H9 (cell line): ENCODE measurements around the gene RBM12. TPM values are rescaled to one million over a fixed set of nuclear protein-coding genes. Genes with fewer than 3 reads are reported as not detected.

Experiments
- DNase-seq: peaks from one replicate; pipeline ENCODE4 v3.0.0-alpha.2; 2017
- H2AFZ ChIP-seq: one replicate; pipeline ENCODE4 v1.6.1; 2013; ENCODE audit warnings: mild to moderate bottlenecking, low read length, control low read depth, moderate library complexity
- H2AK5ac ChIP-seq: 2 replicates; pipeline ENCODE4 v1.6.1; 2013; ENCODE audit warnings: low read length, control low read depth, mixed read lengths; ENCODE audit not compliant: insufficient read length
- H2BK120ac ChIP-seq: one replicate; pipeline ENCODE4 v1.6.1; 2013; ENCODE audit warnings: low read depth, mild to moderate bottlenecking, low read length, control low read depth, inconsistent platforms; ENCODE audit not compliant: poor library complexity, severe bottlenecking
- H2BK12ac ChIP-seq: 2 replicates; pipeline ENCODE4 v1.6.1; 2013; ENCODE audit warnings: low read length, control low read depth, mixed read lengths, low read depth; ENCODE audit not compliant: insufficient read length
- H2BK15ac ChIP-seq: 2 replicates; pipeline ENCODE4 v1.6.1; 2013; ENCODE audit warnings: low read depth, low read length, control low read depth
- H2BK20ac ChIP-seq: one replicate; pipeline ENCODE4 v1.6.1; 2013; ENCODE audit warnings: low read depth, mild to moderate bottlenecking, low read length, control low read depth, inconsistent platforms; ENCODE audit not compliant: poor library complexity, severe bottlenecking
- H2BK5ac ChIP-seq: 2 replicates; pipeline ENCODE4 v1.6.1; 2013; ENCODE audit warnings: low read length, control low read depth, mixed read lengths; ENCODE audit not compliant: insufficient read length
- H3K14ac ChIP-seq: 2 replicates; pipeline ENCODE4 v1.6.1; 2013; ENCODE audit warnings: low read length, control low read depth; ENCODE audit not compliant: insufficient read depth
- H3K18ac ChIP-seq: 2 replicates; pipeline ENCODE4 v1.6.1; 2013; ENCODE audit warnings: low read depth, mild to moderate bottlenecking, mixed read lengths, low read length, control low read depth; ENCODE audit not compliant: insufficient read length
- H3K23ac ChIP-seq: 2 replicates; pipeline ENCODE4 v1.6.1; 2013; ENCODE audit warnings: low read length, control low read depth, mixed read lengths, low read depth; ENCODE audit not compliant: insufficient read length
- H3K23me2 ChIP-seq: 2 replicates; pipeline ENCODE4 v1.6.1; 2013; ENCODE audit warnings: low read depth, mild to moderate bottlenecking, mixed read lengths, low read length, control low read depth; ENCODE audit not compliant: insufficient read length, poor library complexity, severe bottlenecking
- H3K27ac ChIP-seq: 2 replicates; pipeline ENCODE4 v1.5.1; 2013; ENCODE audit warnings: low read length, control low read depth, mixed read lengths, low read depth; ENCODE audit not compliant: insufficient read length
- H3K27me3 ChIP-seq: 2 replicates; pipeline ENCODE4 v1.6.1; 2013; ENCODE audit warnings: low read length, control low read depth, inconsistent platforms; ENCODE audit not compliant: insufficient read depth
- H3K4ac ChIP-seq: 2 replicates; pipeline ENCODE4 v1.6.1; 2013; ENCODE audit warnings: low read depth, mild to moderate bottlenecking, control low read depth, inconsistent platforms, low read length, moderate library complexity
- H3K4me1 ChIP-seq: 2 replicates; pipeline ENCODE4 v1.6.1; 2013; ENCODE audit warnings: low read length, control low read depth, inconsistent platforms; ENCODE audit not compliant: insufficient read depth
- H3K4me2 ChIP-seq: 2 replicates; pipeline ENCODE4 v1.6.1; 2013; ENCODE audit warnings: low read length, control low read depth, mixed read lengths; ENCODE audit not compliant: insufficient read length, insufficient read depth
- H3K56ac ChIP-seq: 2 replicates; pipeline ENCODE4 v1.6.1; 2013; ENCODE audit warnings: low read depth, mild to moderate bottlenecking, mixed read lengths, low read length, control low read depth; ENCODE audit not compliant: insufficient read length
- H3K79me1 ChIP-seq: 2 replicates; pipeline ENCODE4 v1.6.1; 2013; ENCODE audit warnings: low read depth, mild to moderate bottlenecking, moderate library complexity, low read length, control low read depth, inconsistent platforms; ENCODE audit not compliant: insufficient read depth, poor library complexity, severe bottlenecking
- H3K79me2 ChIP-seq: 2 replicates; pipeline ENCODE4 v1.6.1; 2013; ENCODE audit warnings: low read length, control low read depth, inconsistent platforms; ENCODE audit not compliant: insufficient read depth
- H3K9ac ChIP-seq: 2 replicates; pipeline ENCODE4 v1.6.1; 2013; ENCODE audit warnings: low read length, control low read depth, mixed read lengths; ENCODE audit not compliant: insufficient read length; ENCODE audit errors: extremely low read depth
- H3K9me3 ChIP-seq: one replicate; pipeline ENCODE4 v1.6.1; 2013; ENCODE audit warnings: low read depth, low read length, inconsistent platforms; ENCODE audit not compliant: control insufficient read depth
- H3T11ph ChIP-seq: one replicate; pipeline ENCODE4 v1.6.1; 2013; ENCODE audit warnings: mild to moderate bottlenecking, low read length, control low read depth, inconsistent platforms
- H4K20me1 ChIP-seq: one replicate; pipeline ENCODE4 v1.6.1; 2013; ENCODE audit not compliant: control insufficient read depth, insufficient read length, insufficient read depth
- H4K5ac ChIP-seq: 2 replicates; pipeline ENCODE4 v1.6.1; 2013; ENCODE audit warnings: low read depth, mild to moderate bottlenecking, mixed read lengths, low read length, control low read depth; ENCODE audit not compliant: insufficient read length
- H4K8ac ChIP-seq: replicated peaks from 2 replicates; pipeline ENCODE4 v1.6.1; 2013; ENCODE audit warnings: low read length, control low read depth, mixed read lengths, low read depth; ENCODE audit not compliant: insufficient read length
- H4K91ac ChIP-seq: 2 replicates; pipeline ENCODE4 v1.6.1; 2013; ENCODE audit warnings: low read depth, mild to moderate bottlenecking, moderate library complexity, mixed read lengths, low read length, control low read depth; ENCODE audit not compliant: insufficient read length
- H3K27ac Mint-ChIP-seq, 3 experiments: 2 replicates in 2 of 3; 3 replicates in 1 of 3; pipeline ENCODE4 v1.8.0; 2020 to 2021; ENCODE audit warnings: mixed read lengths in 3 of 3, mild to moderate bottlenecking in 1 of 3, moderate library complexity in 1 of 3
- H3K27me3 Mint-ChIP-seq: 2 replicates; pipeline ENCODE4 v1.8.0; 2021; ENCODE audit warnings: low read depth, mild to moderate bottlenecking, moderate library complexity, mixed read lengths
- H3K36me3 Mint-ChIP-seq, 3 experiments: 2 replicates in 2 of 3; 3 replicates in 1 of 3; pipeline ENCODE4 v1.8.0; 2020 to 2021; ENCODE audit warnings: low read depth in 3 of 3, mixed read lengths in 3 of 3; ENCODE audit not compliant: insufficient read depth in 1 of 3
- H3K4me1 Mint-ChIP-seq, 2 experiments: 2 replicates each; pipeline ENCODE4 v1.8.0; 2020; ENCODE audit warnings: mixed read lengths in 2 of 2
- H3K4me3 Mint-ChIP-seq, 2 experiments: 2 replicates in 1 of 2; 3 replicates in 1 of 2; pipeline ENCODE4 v1.8.0; 2020 to 2021; ENCODE audit warnings: mild to moderate bottlenecking in 2 of 2, mixed read lengths in 2 of 2, moderate library complexity in 1 of 2
- H3K9me3 Mint-ChIP-seq, 2 experiments: 2 replicates in 1 of 2; 3 replicates in 1 of 2; pipeline ENCODE4 v1.8.0; 2020; ENCODE audit warnings: mild to moderate bottlenecking in 2 of 2, mixed read lengths in 2 of 2, moderate library complexity in 1 of 2
- CTCF ChIP-seq: fragments of 200-600 bp; sonication (generic); conservative IDR thresholded peaks from 3 replicates; pipeline ENCODE4 v1.8.0; 2021; ENCODE audit warnings: antibody characterized with exemption, mild to moderate bottlenecking
- WGBS: extraction: QIAGEN DNeasy Blood & Tissue Kit; methylation state at CpG from one replicate; pipeline ENCODE4 v1.1.7; 2013; ENCODE audit warnings: missing lambda C conversion rate, low lambda C conversion rate, mixed read lengths; ENCODE audit not compliant: insufficient read length; ENCODE audit errors: extremely low coverage; 5-methylcytosine and 5-hydroxymethylcytosine counted together
- total RNA-seq: library from RNA; stranded (reverse); gene quantifications from 2 replicates; pipeline ENCODE4 v1.2.1, GENCODE V29; 2021

The RBM12 gene
- total RNA-seq, 1 experiment from 2014 or later = 260 TPM

GRCh38 chr20:35690265-35690664 lies 25.6 kb upstream of the RBM12 start:
- Histone ChIP-seq H2AK5ac (no peak overlapping the region), H3K23me2 (no peaks in the 10 kb centered on the region), H3K4ac (no peak overlapping the region), H3K56ac (no peak overlapping the region), H2BK120ac (no peak overlapping the region), H2BK20ac (no peak overlapping the region), H2BK15ac (no peak overlapping the region), H3K4me2 (no peak overlapping the region), H3K27me3 (no peaks in the 10 kb centered on the region), H3K79me2 (no peaks in the 10 kb centered on the region), H3T11ph (no peak overlapping the region), H2AFZ (no peak overlapping the region), H4K91ac (no peak overlapping the region), H3K79me1 (no peaks in the 10 kb centered on the region), H3K27ac (no peak overlapping the region), H4K5ac (no peak overlapping the region), H3K9ac (no peak overlapping the region), H3K14ac (no peak overlapping the region), H3K18ac (no peak overlapping the region), H4K20me1 (no peaks in the 10 kb centered on the region), H3K9me3 (no peaks in the 10 kb centered on the region), H2BK5ac (no peak overlapping the region), H4K8ac (no peak overlapping the region), H3K4me1 (no peaks in the 10 kb centered on the region), H2BK12ac (no peak overlapping the region), H3K23ac (no peak overlapping the region)
- Mint-ChIP-seq H3K27ac (no peak overlapping the region), H3K4me3 (no peak overlapping the region), H3K36me3 (peaks cover 39 to 55% (median 49%) of the 10 kb centered on the region in 3 experiments), H3K27me3 (no peaks in the 10 kb centered on the region), H3K4me1 (no peaks in the 10 kb centered on the region), H3K9me3 (peaks cover 19% of the 10 kb centered on the region in 2 experiments)
- no peak for TF ChIP-seq CTCF
- no peak for DNase-seq
- no CpG with 5 or more reads among the region's 4 CpGs for WGBS
